HG03575 (cell line): ENCODE results near the gene PREX1.

ENCODE experiments used
- ATAC-seq: cut with Tn5 transposase; IDR thresholded peaks from one replicate; pipeline ENCODE4 v1.9.1; 2021; ENCODE audit not compliant: unreplicated experiment, insufficient number of reproducible peaks, low FRiP score; ENCODE audit errors: extremely low read depth

Gene PREX1

GRCh38 chr20:48802216-48802615 is 25.6 kb downstream of the PREX1 start:
- no peak for ATAC-seq

GRCh38 chr20:48801197-48801596 is 26.6 kb downstream of the PREX1 start:
- no peak for ATAC-seq

GRCh38 chr20:48800177-48800576 is 27.6 kb downstream of the PREX1 start:
- no peak for ATAC-seq

- no peak for ATAC-seq
These were observed 28.3 kb downstream of the PREX1 start for GRCh38 chr20:48799328-48800105.

GRCh38 chr20:48797850-48798747 is 29.7 kb downstream of the PREX1 start:
- no peak for ATAC-seq

GRCh38 chr20:48797275-48797825 is 30.4 kb downstream of the PREX1 start:
- ATAC-seq = no peak

- ATAC-seq = no peak
These were observed 32.1 kb downstream of the PREX1 start for GRCh38 chr20:48795732-48796131.

GRCh38 chr20:48794816-48795457 is 32.9 kb downstream of the PREX1 start:
- no peak for ATAC-seq

- ATAC-seq = no peak
These were observed 33.4 kb downstream of the PREX1 start for GRCh38 chr20:48794360-48794759.

GRCh38 chr20:48793776-48794175 is 34.0 kb downstream of the PREX1 start:
- ATAC-seq = no peak

- ATAC-seq = no peak
These were observed 36.1 kb downstream of the PREX1 start for GRCh38 chr20:48791666-48792071.

GRCh38 chr20:48791014-48791413 is 36.8 kb downstream of the PREX1 start:
- no peak for ATAC-seq

GRCh38 chr20:48790473-48791003 is 37.3 kb downstream of the PREX1 start:
- no peak for ATAC-seq

GRCh38 chr20:48789781-48790472 is 37.9 kb downstream of the PREX1 start:
- no peak for ATAC-seq

- ATAC-seq = peak; percentile 16
These were observed 38.6 kb downstream of the PREX1 start for GRCh38 chr20:48789185-48789668.

- peak; percentile 38 for ATAC-seq
These were observed 39.2 kb downstream of the PREX1 start for GRCh38 chr20:48788486-48789072.

GRCh38 chr20:48787861-48788375 is 39.9 kb downstream of the PREX1 start:
- ATAC-seq = peak; percentile 8
